HEK293 (cell line): Measurements from ENCODE around the gene CACNA1G.

Experiments used
- CTCF ChIA-PET: fragments of 350-600 bp; formaldehyde crosslinking; extraction: SDS; loops from one replicate; lab custom pipeline; 2021; ENCODE audit warnings: antibody characterized with exemption; lab: Yijun Ruan, JAX
- POLR2A ChIA-PET: fragments of 300-600 bp; formaldehyde crosslinking; extraction: SDS; loops from one replicate; lab custom pipeline; 2020; ENCODE audit warnings: antibody characterized with exemption, inconsistent platforms; lab: Yijun Ruan, JAX
- H3K27ac ChIP-seq: fragments of 200-500 bp; sonication (Bioruptor generic); 2 replicates; pipeline ENCODE4 v1.5.1; 2014; ENCODE audit warnings: low read depth, low read length, control low read depth, inconsistent platforms; ENCODE audit errors: extremely low read depth
- H3K36me3 ChIP-seq, 2 experiments: fragments of 200-500 bp in 1 of 2; sonication (Bioruptor generic) in 1 of 2; 1 replicate in 1 of 2; 2 replicates in 1 of 2; pipeline ENCODE4 v1.5.1; 2014 to 2017; ENCODE audit warnings: inconsistent platforms in 2 of 2, low read length in 2 of 2; ENCODE audit not compliant: control insufficient read depth in 2 of 2, insufficient read depth in 1 of 2
- H3K4me1 ChIP-seq: fragments of 200-500 bp; sonication (Bioruptor generic); 2 replicates; pipeline ENCODE4 v1.5.1; 2014; ENCODE audit warnings: mild to moderate bottlenecking, low read length, inconsistent platforms; ENCODE audit not compliant: control insufficient read depth, insufficient read depth
- H3K4me3 ChIP-seq: 2 replicates; pipeline ENCODE4 v1.5.1; 2011; ENCODE audit warnings: low read depth, mild to moderate bottlenecking, control low read depth, low read length, moderate library complexity
- H3K9me3 ChIP-seq: fragments of 200-500 bp; sonication (Bioruptor generic); 2 replicates; pipeline ENCODE4 v1.5.1; 2014; ENCODE audit warnings: low read depth, low read length, inconsistent platforms; ENCODE audit not compliant: control insufficient read depth, insufficient read depth
- KLF16 ChIP-seq: fragments of 450-650 bp; formaldehyde crosslinking; IDR thresholded peaks from 2 replicates; pipeline ENCODE4 v1.5.1; 2017; ENCODE audit warnings: missing biosample characterization, missing genetic modification characterization
- KLF9 ChIP-seq: fragments of 450-650 bp; formaldehyde crosslinking; IDR thresholded peaks from 2 replicates; pipeline ENCODE4 v1.5.1; 2016; ENCODE audit warnings: missing biosample characterization, missing genetic modification characterization, low read depth
- PRDM10 ChIP-seq: fragments of 450-650 bp; formaldehyde crosslinking; IDR thresholded peaks from 2 replicates; pipeline ENCODE4 v1.5.1; 2016; ENCODE audit warnings: missing biosample characterization, missing genetic modification characterization
- REST ChIP-seq: fragments of 450-650 bp; formaldehyde crosslinking; IDR thresholded peaks from 2 replicates; pipeline ENCODE4 v1.5.1; 2016; ENCODE audit warnings: missing biosample characterization, missing genetic modification characterization
- ZBTB17 ChIP-seq: fragments of 450-650 bp; formaldehyde crosslinking; IDR thresholded peaks from 2 replicates; pipeline ENCODE4 v1.5.1; 2016; ENCODE audit warnings: missing biosample characterization, missing genetic modification characterization
- ZFHX2 ChIP-seq: fragments of 450-650 bp; formaldehyde crosslinking; conservative IDR thresholded peaks from 2 replicates; pipeline ENCODE4 v1.5.1; 2016; ENCODE audit warnings: missing biosample characterization, missing genetic modification characterization
- ZFP69B ChIP-seq: fragments of 450-650 bp; formaldehyde crosslinking; IDR thresholded peaks from 2 replicates; pipeline ENCODE4 v1.5.1; 2016; ENCODE audit warnings: missing biosample characterization, missing genetic modification characterization
- ZNF132 ChIP-seq: fragments of 450-650 bp; formaldehyde crosslinking; IDR thresholded peaks from 2 replicates; pipeline ENCODE4 v1.5.1; 2017; ENCODE audit warnings: missing biosample characterization, missing genetic modification characterization, borderline replicate concordance
- ZNF146 ChIP-seq: fragments of 450-650 bp; formaldehyde crosslinking; IDR thresholded peaks from 2 replicates; pipeline ENCODE4 v1.5.1; 2016; ENCODE audit warnings: missing biosample characterization, missing genetic modification characterization
- ZNF335 ChIP-seq: fragments of 450-650 bp; formaldehyde crosslinking; conservative IDR thresholded peaks from 2 replicates; pipeline ENCODE4 v1.5.1; 2016; ENCODE audit warnings: missing biosample characterization, missing genetic modification characterization
- ZNF510 ChIP-seq: fragments of 450-650 bp; formaldehyde crosslinking; IDR thresholded peaks from 2 replicates; pipeline ENCODE4 v1.5.1; 2018; ENCODE audit warnings: mild to moderate bottlenecking, missing genetic modification characterization, missing biosample characterization; ENCODE audit not compliant: insufficient replicate concordance
- ZNF549 ChIP-seq: fragments of 450-650 bp; IDR thresholded peaks from 2 replicates; pipeline ENCODE4 v1.5.1; 2018; ENCODE audit warnings: missing biosample characterization, missing genetic modification characterization, mild to moderate bottlenecking, inconsistent platforms, moderate library complexity
- ZNF624 ChIP-seq: fragments of 450-650 bp; formaldehyde crosslinking; IDR thresholded peaks from 2 replicates; pipeline ENCODE4 v1.5.1; 2017; ENCODE audit warnings: missing biosample characterization, missing genetic modification characterization
- ZSCAN16 ChIP-seq: fragments of 450-650 bp; formaldehyde crosslinking; IDR thresholded peaks from 2 replicates; pipeline ENCODE4 v1.5.1; 2016; ENCODE audit warnings: missing biosample characterization, missing genetic modification characterization
- ZSCAN30 ChIP-seq: fragments of 450-650 bp; IDR thresholded peaks from 2 replicates; pipeline ENCODE4 v1.5.1; 2018; ENCODE audit warnings: missing biosample characterization, mild to moderate bottlenecking, missing genetic modification characterization, moderate library complexity
- ZXDB ChIP-seq: fragments of 450-650 bp; formaldehyde crosslinking; IDR thresholded peaks from 2 replicates; pipeline ENCODE4 v1.5.1; 2016; ENCODE audit warnings: missing biosample characterization, missing genetic modification characterization
- TF ChIP-seq, protein P1 (sequence below): fragments of 450-650 bp; formaldehyde crosslinking; IDR thresholded peaks from 2 replicates; pipeline ENCODE4 v1.5.1; 2017; ENCODE audit warnings: missing biosample characterization, missing genetic modification characterization
- TF ChIP-seq, protein P2 (sequence below): fragments of 450-650 bp; formaldehyde crosslinking; IDR thresholded peaks from 2 replicates; pipeline ENCODE4 v1.5.1; 2016; ENCODE audit warnings: missing biosample characterization, missing genetic modification characterization
- TF ChIP-seq, protein P3 (sequence below): sonication (generic); formaldehyde crosslinking; IDR thresholded peaks from 2 replicates; pipeline ENCODE4 v1.8.1; 2022; ENCODE audit warnings: mild to moderate bottlenecking, moderate library complexity, missing genetic modification reagents
- TF ChIP-seq, protein P4 (sequence below): fragments of 450-650 bp; IDR thresholded peaks from 2 replicates; pipeline ENCODE4 v1.5.1; 2018; ENCODE audit warnings: missing biosample characterization, missing genetic modification characterization

Gene CACNA1G

DNA sequence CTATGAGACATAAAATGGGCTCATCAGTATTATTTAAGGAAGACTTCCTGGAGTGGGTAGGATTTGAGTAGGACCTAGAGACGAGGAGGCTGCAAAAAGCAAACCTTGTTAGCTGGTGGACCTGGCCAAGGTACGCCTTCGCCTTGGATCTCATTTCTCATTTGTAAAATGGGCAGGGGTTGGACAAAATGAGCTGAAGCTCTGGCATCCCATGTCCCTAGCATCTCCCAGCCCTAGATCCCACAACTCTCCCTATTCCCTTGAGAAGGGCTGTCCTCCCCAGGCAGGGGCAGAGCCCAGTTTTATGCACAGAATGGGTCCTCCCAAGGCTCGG lies 13.8 kb upstream of the CACNA1G start:
- no peak overlapping the region for H3K27ac ChIP-seq
- no peak overlapping the region for H3K4me3 ChIP-seq
- peaks cover 16% of the 10 kb centered on the region for H3K4me1 ChIP-seq
- ChIA-PET POLR2A (interaction anchor here (0.9 to 1.4 kb wide), 2 partner anchors 14 to 64 kb away, joined by 3 to 4 read pairs; partner anchors contain the start of gene CACNA1G), CTCF (interaction anchor here (0.5 to 7.4 kb wide), 17 partner anchors 9 to 295 kb away, joined by 3 to 231 read pairs (median 4); partner anchors contain the start of gene CACNA1G)
- H3K9me3 ChIP-seq: no peaks in the 10 kb centered on the region
- H3K36me3 ChIP-seq: peaks cover 0 to 21% of the 10 kb centered on the region in 2 experiments; a peak in 1 of 3 replicates
- no peak for TF ChIP-seq ZNF510 (tag by site-specific recombination)
- no peak for TF ChIP-seq ZNF132
- TF ChIP-seq ZNF549 (tag by site-specific recombination): no peak
- TF ChIP-seq PRDM10 (tag by site-specific recombination): peak; percentile 72; the same call in 1 of the 2 replicates
- TF ChIP-seq ZNF624 (tag by site-specific recombination): no peak
- TF ChIP-seq ZBTB17 (tag by site-specific recombination): peak; percentile 71; the same call in 1 of the 2 replicates
- TF ChIP-seq REST (tag by site-specific recombination): 0 out of 2 replicates have a peak, but pooled peaks have one; percentile 16

- Histone ChIP-seq H3K36me3 (peaks cover 0 to 21% of the 10 kb centered on the region in 2 experiments; a peak in 1 of 3 replicates), H3K9me3 (no peaks in the 10 kb centered on the region), H3K4me1 (peaks cover 16% of the 10 kb centered on the region), H3K27ac (peak within 1 kb of the TSS; percentile 73), H3K4me3 (peak within 1 kb of the TSS; percentile 53)
- ChIA-PET CTCF (interaction anchor here (0.5 to 7.4 kb wide), 17 partner anchors 10 to 831 kb away, joined by 3 to 231 read pairs (median 4); partner anchors contain the start of gene CACNA1G), POLR2A (interaction anchor here (0.6 to 1.4 kb wide), 3 partner anchors 13 to 77 kb away, joined by 3 to 4 read pairs (median 4); partner anchors contain the start of gene CACNA1G)
- TF ChIP-seq, protein P1, sequence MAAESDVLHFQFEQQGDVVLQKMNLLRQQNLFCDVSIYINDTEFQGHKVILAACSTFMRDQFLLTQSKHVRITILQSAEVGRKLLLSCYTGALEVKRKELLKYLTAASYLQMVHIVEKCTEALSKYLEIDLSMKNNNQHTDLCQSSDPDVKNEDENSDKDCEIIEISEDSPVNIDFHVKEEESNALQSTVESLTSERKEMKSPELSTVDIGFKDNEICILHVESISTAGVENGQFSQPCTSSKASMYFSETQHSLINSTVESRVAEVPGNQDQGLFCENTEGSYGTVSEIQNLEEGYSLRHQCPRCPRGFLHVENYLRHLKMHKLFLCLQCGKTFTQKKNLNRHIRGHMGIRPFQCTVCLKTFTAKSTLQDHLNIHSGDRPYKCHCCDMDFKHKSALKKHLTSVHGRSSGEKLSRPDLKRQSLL (tag by site-specific recombination): peak; percentile 25; the same call in 1 of the 2 replicates
- TF ChIP-seq ZNF335 (tag by site-specific recombination): peak; percentile 85
- TF ChIP-seq ZFP69B (tag by site-specific recombination): peak; percentile 79
- peak; percentile 6; the same call in 1 of the 2 replicates for TF ChIP-seq ZNF146 (tag by site-specific recombination)
- TF ChIP-seq, protein P2, sequence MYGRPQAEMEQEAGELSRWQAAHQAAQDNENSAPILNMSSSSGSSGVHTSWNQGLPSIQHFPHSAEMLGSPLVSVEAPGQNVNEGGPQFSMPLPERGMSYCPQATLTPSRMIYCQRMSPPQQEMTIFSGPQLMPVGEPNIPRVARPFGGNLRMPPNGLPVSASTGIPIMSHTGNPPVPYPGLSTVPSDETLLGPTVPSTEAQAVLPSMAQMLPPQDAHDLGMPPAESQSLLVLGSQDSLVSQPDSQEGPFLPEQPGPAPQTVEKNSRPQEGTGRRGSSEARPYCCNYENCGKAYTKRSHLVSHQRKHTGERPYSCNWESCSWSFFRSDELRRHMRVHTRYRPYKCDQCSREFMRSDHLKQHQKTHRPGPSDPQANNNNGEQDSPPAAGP (tag by site-specific recombination): peak; percentile 64; the same call in 1 of the 2 replicates
- peak; percentile 67 for TF ChIP-seq ZFHX2 (tag by site-specific recombination)
- TF ChIP-seq, protein P3, sequence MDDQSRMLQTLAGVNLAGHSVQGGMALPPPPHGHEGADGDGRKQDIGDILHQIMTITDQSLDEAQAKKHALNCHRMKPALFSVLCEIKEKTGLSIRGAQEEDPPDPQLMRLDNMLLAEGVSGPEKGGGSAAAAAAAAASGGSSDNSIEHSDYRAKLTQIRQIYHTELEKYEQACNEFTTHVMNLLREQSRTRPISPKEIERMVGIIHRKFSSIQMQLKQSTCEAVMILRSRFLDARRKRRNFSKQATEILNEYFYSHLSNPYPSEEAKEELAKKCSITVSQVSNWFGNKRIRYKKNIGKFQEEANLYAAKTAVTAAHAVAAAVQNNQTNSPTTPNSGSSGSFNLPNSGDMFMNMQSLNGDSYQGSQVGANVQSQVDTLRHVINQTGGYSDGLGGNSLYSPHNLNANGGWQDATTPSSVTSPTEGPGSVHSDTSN: peak; percentile 49; the same call in 1 of the 2 replicates
- TF ChIP-seq, protein P4, sequence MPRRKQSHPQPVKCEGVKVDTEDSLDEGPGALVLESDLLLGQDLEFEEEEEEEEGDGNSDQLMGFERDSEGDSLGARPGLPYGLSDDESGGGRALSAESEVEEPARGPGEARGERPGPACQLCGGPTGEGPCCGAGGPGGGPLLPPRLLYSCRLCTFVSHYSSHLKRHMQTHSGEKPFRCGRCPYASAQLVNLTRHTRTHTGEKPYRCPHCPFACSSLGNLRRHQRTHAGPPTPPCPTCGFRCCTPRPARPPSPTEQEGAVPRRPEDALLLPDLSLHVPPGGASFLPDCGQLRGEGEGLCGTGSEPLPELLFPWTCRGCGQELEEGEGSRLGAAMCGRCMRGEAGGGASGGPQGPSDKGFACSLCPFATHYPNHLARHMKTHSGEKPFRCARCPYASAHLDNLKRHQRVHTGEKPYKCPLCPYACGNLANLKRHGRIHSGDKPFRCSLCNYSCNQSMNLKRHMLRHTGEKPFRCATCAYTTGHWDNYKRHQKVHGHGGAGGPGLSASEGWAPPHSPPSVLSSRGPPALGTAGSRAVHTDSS (tag by site-specific recombination): peak; percentile 34; the same call in 1 of the 2 replicates
- TF ChIP-seq KLF16 (tag by site-specific recombination): 0 out of 2 replicates have a peak, but pooled peaks have one; percentile 34
- TF ChIP-seq ZSCAN30 (tag by site-specific recombination): peak; percentile 94
- TF ChIP-seq KLF9 (tag by site-specific recombination): peak; percentile 46
- TF ChIP-seq ZSCAN16 (tag by site-specific recombination): 0 out of 2 replicates have a peak, but pooled peaks have one; percentile 9
- peak; percentile 53; the same call in 1 of the 2 replicates for TF ChIP-seq ZXDB (tag by site-specific recombination)
Measured at GRCh38 chr17:50547035-50547735, 13.3 kb upstream of the CACNA1G start, which contains the start of gene SPATA20. SPATA20 (plus strand) TSS chr17:50547174; CDS start chr17:50547209, 35 bp downstream.
